ENCODE data around the gene SPAG16. TPM values are rescaled to one million over a fixed set of nuclear protein-coding genes. Genes with fewer than 3 reads are reported as not detected.

SPAG16 gene
- total RNA-seq, 4 donors from 2014 or later, result 14.1 to 43.1 (median 30.2) TPM

DNA sequence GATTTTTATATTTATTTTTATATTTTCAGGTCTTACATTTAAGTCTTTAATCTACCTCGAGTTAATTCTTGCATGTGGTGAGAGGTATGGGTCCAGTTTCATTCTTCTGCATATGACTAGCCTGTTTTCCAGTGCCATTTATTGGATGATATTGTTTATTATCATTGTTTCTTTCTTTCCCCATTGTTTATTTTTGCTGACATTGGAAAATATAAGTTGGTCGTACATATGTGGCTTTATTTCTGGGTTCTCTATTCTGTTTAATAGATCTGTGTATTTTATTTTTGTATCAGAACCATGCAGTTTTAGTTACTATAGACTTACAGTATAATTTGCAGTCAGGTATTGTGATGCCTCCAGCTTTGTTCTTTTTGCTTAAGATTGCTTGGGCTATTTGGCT lies 1013.2 kb downstream of the SPAG16 start:
- no peaks in the 10 kb centered on the region for H3K4me1 ChIP-seq
- H3K36me3 ChIP-seq, result no peaks in the 10 kb centered on the region
- H3K4me3 ChIP-seq, result no peak overlapping the region
- DNase-seq, result no peak
- H3K27ac ChIP-seq, result no peak overlapping the region
- intact Hi-C loops (cut with DNase I), result no loop called here
- H3K9me3 ChIP-seq, result peaks cover 0 to 12% (median 0%) of the 10 kb centered on the region in 3 donors
- H3K27me3 ChIP-seq, result no peaks in the 10 kb centered on the region
- no peak for TF ChIP-seq POLR2A (IDR thresholded peaks at IDR 0.05)
- no peak for TF ChIP-seq CTCF (IDR thresholded peaks at IDR 0.05)
- 49 to 52% methylated on average over 2 of the region's 2 CpGs for WGBS, 2 donors

GRCh38 chr2:214310319-214310718 lies 1026.1 kb downstream of the SPAG16 start:
- H3K36me3 ChIP-seq, result no peaks in the 10 kb centered on the region
- H3K27me3 ChIP-seq, result no peaks in the 10 kb centered on the region
- peak in 1 of 6 experiments; percentile 33 for TF ChIP-seq CTCF (IDR thresholded peaks at IDR 0.05)
- TF ChIP-seq POLR2A (IDR thresholded peaks at IDR 0.05), result no peak
- H3K27ac ChIP-seq, result no peak overlapping the region
- no peak overlapping the region for H3K4me3 ChIP-seq
- no peak for DNase-seq
- H3K4me1 ChIP-seq, result no peaks in the 10 kb centered on the region
- intact Hi-C loops (cut with DNase I), result no loop called here
- no peaks in the 10 kb centered on the region for H3K9me3 ChIP-seq

GRCh38 chr2:214311031-214311533 lies 1026.8 kb downstream of the SPAG16 start:
- H3K9me3 ChIP-seq, result no peaks in the 10 kb centered on the region
- no peak overlapping the region for H3K27ac ChIP-seq
- intact Hi-C loops (cut with DNase I), result no loop called here
- no peak overlapping the region for H3K4me3 ChIP-seq
- TF ChIP-seq POLR2A (IDR thresholded peaks at IDR 0.05) (no peak), CTCF (IDR thresholded peaks at IDR 0.05) (no peak)
- H3K27me3 ChIP-seq, result no peaks in the 10 kb centered on the region
- no peaks in the 10 kb centered on the region for H3K4me1 ChIP-seq
- H3K36me3 ChIP-seq, result no peaks in the 10 kb centered on the region
- 73 to 81% methylated on average over 4 to 5 of the region's 7 CpGs for WGBS, 2 donors
- DNase-seq, result no peak

DNA sequence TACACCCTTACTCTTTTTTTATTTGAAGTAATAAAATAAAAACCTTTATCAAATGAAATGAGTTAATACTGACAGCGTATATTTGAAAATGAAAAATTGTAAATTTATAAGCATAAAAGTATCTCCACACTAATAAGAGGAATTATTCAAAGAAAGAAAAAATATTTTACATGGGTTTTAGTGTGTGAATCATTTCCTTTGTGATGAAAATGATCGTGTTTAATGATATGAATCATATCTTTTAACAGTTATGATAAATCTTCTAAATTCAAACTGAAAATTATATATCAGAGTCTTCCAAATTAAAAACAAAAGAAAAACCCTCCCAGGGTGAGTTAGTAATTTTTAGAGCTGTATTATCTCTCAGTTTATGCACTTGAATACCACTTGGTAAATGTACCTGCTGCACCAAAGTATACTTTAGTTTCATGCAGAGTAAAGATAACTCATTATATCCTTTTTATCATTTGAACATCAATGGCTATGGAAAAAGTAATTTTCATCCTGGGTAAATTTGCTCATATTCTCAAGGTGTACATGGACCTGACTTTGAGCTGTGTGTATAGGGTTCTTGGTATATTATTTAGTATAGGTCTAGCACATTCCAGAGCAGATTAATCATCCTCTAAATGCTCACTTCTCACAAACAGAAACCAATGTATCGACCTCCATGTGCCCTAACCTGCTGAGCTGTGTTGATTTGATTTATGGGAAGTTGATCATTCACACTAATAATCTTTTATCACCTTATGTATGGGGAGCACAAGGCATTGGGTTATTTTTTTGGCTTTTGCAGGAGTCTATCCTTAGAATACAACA lies 1027.9 kb downstream of the SPAG16 start:
- no peak for TF ChIP-seq CTCF (IDR thresholded peaks at IDR 0.05)
- no peak for TF ChIP-seq POLR2A (IDR thresholded peaks at IDR 0.05)
- H3K4me1 ChIP-seq, result no peaks in the 10 kb centered on the region
- no peak overlapping the region for H3K4me3 ChIP-seq
- no peaks in the 10 kb centered on the region for H3K27me3 ChIP-seq
- H3K36me3 ChIP-seq, result no peaks in the 10 kb centered on the region
- DNase-seq, result no peak
- H3K9me3 ChIP-seq, result no peaks in the 10 kb centered on the region
- 27 to 31% methylated on average over 3 of the region's 3 CpGs for WGBS, 2 donors
- H3K27ac ChIP-seq, result no peak overlapping the region
- intact Hi-C loops (cut with DNase I), result no loop called here

- Histone ChIP-seq H3K9me3 (no peaks in the 10 kb centered on the region), H3K4me3 (no peak overlapping the region), H3K27me3 (no peaks in the 10 kb centered on the region), H3K4me1 (no peaks in the 10 kb centered on the region), H3K36me3 (no peaks in the 10 kb centered on the region), H3K27ac (no peak overlapping the region)
- intact Hi-C loops (cut with DNase I), result no loop called here
- no peak for DNase-seq
- WGBS, 2 donors, result 92 to 97% methylated on average over 3 of the region's 3 CpGs
- no peak for TF ChIP-seq POLR2A (IDR thresholded peaks at IDR 0.05)
- no peak for TF ChIP-seq CTCF (IDR thresholded peaks at IDR 0.05)
Measured at GRCh38 chr2:214315324-214315723, 1031.1 kb downstream of the SPAG16 start.
